A549 (cell line): ENCODE measurements around the gene KIT.

Experiments used
- CEBPB ChIP-seq, 2 experiments: fragments of >200 bp in 1 of 2; sonication (Bioruptor Twin) in 1 of 2; formaldehyde crosslinking in 1 of 2; IDR thresholded peaks; 2 replicates each; pipeline ENCODE4 v1.6.1; 2012 to 2016
- MAFK ChIP-seq: fragments of 450-650 bp; IDR thresholded peaks from 2 replicates; pipeline ENCODE4 v1.6.1; 2014; ENCODE audit not compliant: partially characterized antibody
- POLR2A ChIP-seq: IDR thresholded peaks from 2 replicates; pipeline ENCODE4 v1.6.1; 2012; ENCODE audit warnings: mild to moderate bottlenecking, low read length
- RAD21 ChIP-seq, 2 experiments: fragments of >200 bp in 1 of 2; sonication (Bioruptor Twin) in 1 of 2; formaldehyde crosslinking in 1 of 2; IDR thresholded peaks in 1 of 2; conservative IDR thresholded peaks in 1 of 2; 2 replicates in 1 of 2; 3 replicates in 1 of 2; pipeline ENCODE4 v1.6.1; 2012 to 2018; ENCODE audit warnings: inconsistent platforms in 1 of 2
- TF ChIP-seq, protein P1 (sequence below): fragments of >200 bp; sonication (Bioruptor Twin); formaldehyde crosslinking; IDR thresholded peaks from 3 replicates; pipeline ENCODE4 v1.5.1; 2016
- TF ChIP-seq, protein P2 (sequence below): IDR thresholded peaks from 2 replicates; pipeline ENCODE4 v1.6.1; 2012
- TF ChIP-seq, protein P3 (sequence below): fragments of 200-600 bp; sonication (generic); IDR thresholded peaks from 2 replicates; pipeline ENCODE4 v1.6.1; 2016; ENCODE audit warnings: antibody characterized with exemption, mild to moderate bottlenecking, moderate library complexity

- TF ChIP-seq, protein P1, sequence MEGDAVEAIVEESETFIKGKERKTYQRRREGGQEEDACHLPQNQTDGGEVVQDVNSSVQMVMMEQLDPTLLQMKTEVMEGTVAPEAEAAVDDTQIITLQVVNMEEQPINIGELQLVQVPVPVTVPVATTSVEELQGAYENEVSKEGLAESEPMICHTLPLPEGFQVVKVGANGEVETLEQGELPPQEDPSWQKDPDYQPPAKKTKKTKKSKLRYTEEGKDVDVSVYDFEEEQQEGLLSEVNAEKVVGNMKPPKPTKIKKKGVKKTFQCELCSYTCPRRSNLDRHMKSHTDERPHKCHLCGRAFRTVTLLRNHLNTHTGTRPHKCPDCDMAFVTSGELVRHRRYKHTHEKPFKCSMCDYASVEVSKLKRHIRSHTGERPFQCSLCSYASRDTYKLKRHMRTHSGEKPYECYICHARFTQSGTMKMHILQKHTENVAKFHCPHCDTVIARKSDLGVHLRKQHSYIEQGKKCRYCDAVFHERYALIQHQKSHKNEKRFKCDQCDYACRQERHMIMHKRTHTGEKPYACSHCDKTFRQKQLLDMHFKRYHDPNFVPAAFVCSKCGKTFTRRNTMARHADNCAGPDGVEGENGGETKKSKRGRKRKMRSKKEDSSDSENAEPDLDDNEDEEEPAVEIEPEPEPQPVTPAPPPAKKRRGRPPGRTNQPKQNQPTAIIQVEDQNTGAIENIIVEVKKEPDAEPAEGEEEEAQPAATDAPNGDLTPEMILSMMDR: no peak
- TF ChIP-seq MAFK (no peak), RAD21 (conservative IDR thresholded peaks at IDR 0.05 in 1 of 2, IDR thresholded peaks at IDR 0.05 in 1 of 2) (no peak), POLR2A (no peak), CEBPB (IDR thresholded peaks at IDR 0.05) (no peak)
- TF ChIP-seq, protein P2, sequence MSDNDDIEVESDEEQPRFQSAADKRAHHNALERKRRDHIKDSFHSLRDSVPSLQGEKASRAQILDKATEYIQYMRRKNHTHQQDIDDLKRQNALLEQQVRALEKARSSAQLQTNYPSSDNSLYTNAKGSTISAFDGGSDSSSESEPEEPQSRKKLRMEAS: no peak
- TF ChIP-seq, protein P3, sequence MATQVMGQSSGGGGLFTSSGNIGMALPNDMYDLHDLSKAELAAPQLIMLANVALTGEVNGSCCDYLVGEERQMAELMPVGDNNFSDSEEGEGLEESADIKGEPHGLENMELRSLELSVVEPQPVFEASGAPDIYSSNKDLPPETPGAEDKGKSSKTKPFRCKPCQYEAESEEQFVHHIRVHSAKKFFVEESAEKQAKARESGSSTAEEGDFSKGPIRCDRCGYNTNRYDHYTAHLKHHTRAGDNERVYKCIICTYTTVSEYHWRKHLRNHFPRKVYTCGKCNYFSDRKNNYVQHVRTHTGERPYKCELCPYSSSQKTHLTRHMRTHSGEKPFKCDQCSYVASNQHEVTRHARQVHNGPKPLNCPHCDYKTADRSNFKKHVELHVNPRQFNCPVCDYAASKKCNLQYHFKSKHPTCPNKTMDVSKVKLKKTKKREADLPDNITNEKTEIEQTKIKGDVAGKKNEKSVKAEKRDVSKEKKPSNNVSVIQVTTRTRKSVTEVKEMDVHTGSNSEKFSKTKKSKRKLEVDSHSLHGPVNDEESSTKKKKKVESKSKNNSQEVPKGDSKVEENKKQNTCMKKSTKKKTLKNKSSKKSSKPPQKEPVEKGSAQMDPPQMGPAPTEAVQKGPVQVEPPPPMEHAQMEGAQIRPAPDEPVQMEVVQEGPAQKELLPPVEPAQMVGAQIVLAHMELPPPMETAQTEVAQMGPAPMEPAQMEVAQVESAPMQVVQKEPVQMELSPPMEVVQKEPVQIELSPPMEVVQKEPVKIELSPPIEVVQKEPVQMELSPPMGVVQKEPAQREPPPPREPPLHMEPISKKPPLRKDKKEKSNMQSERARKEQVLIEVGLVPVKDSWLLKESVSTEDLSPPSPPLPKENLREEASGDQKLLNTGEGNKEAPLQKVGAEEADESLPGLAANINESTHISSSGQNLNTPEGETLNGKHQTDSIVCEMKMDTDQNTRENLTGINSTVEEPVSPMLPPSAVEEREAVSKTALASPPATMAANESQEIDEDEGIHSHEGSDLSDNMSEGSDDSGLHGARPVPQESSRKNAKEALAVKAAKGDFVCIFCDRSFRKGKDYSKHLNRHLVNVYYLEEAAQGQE: no peak
These were observed 86.7 kb downstream of the KIT start for GRCh38 chr4:54744487-54744886.
